SK-N-MC (cell line): ENCODE results near the gene SERTM1.
A peak's percentile ranks its signal among the peaks of the same experiment; 100 is the strongest.

Experiments used
- DNase-seq: peaks from one replicate; pipeline ENCODE4 v3.0.0-alpha.2; 2011; ENCODE audit warnings: low read depth, low spot score
- H3K27ac ChIP-seq: fragments of 200-600 bp; sonication (generic); 2 replicates; pipeline ENCODE4 v1.5.1; 2016; ENCODE audit warnings: mixed run types
- H3K36me3 ChIP-seq: fragments of 200-600 bp; sonication (generic); 2 replicates; pipeline ENCODE4 v1.6.1; 2017; ENCODE audit warnings: antibody characterized with exemption, low read length, mixed read lengths; ENCODE audit not compliant: insufficient read depth
- H3K4me3 ChIP-seq: fragments of 200-600 bp; sonication (generic); 2 replicates; pipeline ENCODE4 v1.5.1; 2016
- H3K9ac ChIP-seq: fragments of 200-600 bp; sonication (generic); 2 replicates; pipeline ENCODE4 v1.8.0; 2017; ENCODE audit warnings: mixed run types, mixed read lengths; ENCODE audit not compliant: insufficient read length
- H3K9me3 ChIP-seq: fragments of 200-600 bp; sonication (generic); 2 replicates; pipeline ENCODE4 v1.6.1; 2017; ENCODE audit warnings: low read depth, mild to moderate bottlenecking, antibody characterized with exemption, low read length, moderate library complexity, mixed read lengths
- EZH2 ChIP-seq: fragments of 200-600 bp; sonication (generic); IDR thresholded peaks from one replicate; pipeline ENCODE4 v1.6.1; 2017; ENCODE audit warnings: antibody characterized with exemption
- FOXP2 ChIP-seq: optimal IDR thresholded peaks from 2 replicates; pipeline ENCODE3; 2011; ENCODE audit warnings: mild to moderate bottlenecking, moderate library complexity; ENCODE audit not compliant: insufficient read depth; ENCODE audit errors: extremely low read length, control extremely low read depth
- POLR2AphosphoS5 ChIP-seq: IDR thresholded peaks from 2 replicates; pipeline ENCODE4 v1.6.1; 2012; ENCODE audit warnings: mild to moderate bottlenecking, low read depth, low read length, borderline replicate concordance

Gene SERTM1

GRCh38 chr13:36737524-36738083 is 63.8 kb downstream of the SERTM1 start:
- no peak for TF ChIP-seq POLR2AphosphoS5
- TF ChIP-seq FOXP2 = no peak
- no peak for TF ChIP-seq EZH2
- Histone ChIP-seq H3K9me3 (no peaks in the 10 kb centered on the region), H3K4me3 (no peak overlapping the region), H3K27ac (0 out of 2 replicates have a peak overlapping the region, but pooled peaks have one; percentile 12), H3K9ac (no peak overlapping the region), H3K36me3 (no peaks in the 10 kb centered on the region)
- no peak for DNase-seq

GRCh38 chr13:36745436-36745835 is 71.6 kb downstream of the SERTM1 start:
- no peak overlapping the region for H3K27ac ChIP-seq
- H3K9me3 ChIP-seq = no peaks in the 10 kb centered on the region
- TF ChIP-seq POLR2AphosphoS5 (no peak), FOXP2 (no peak), EZH2 (no peak)
- H3K9ac ChIP-seq = no peak overlapping the region
- H3K4me3 ChIP-seq = no peak overlapping the region
- no peaks in the 10 kb centered on the region for H3K36me3 ChIP-seq
- no peak for DNase-seq

GRCh38 chr13:36746051-36746450 is 72.2 kb downstream of the SERTM1 start:
- no peak for TF ChIP-seq POLR2AphosphoS5
- no peaks in the 10 kb centered on the region for H3K36me3 ChIP-seq
- no peak for DNase-seq
- no peak overlapping the region for H3K9ac ChIP-seq
- H3K4me3 ChIP-seq = no peak overlapping the region
- H3K9me3 ChIP-seq = no peaks in the 10 kb centered on the region
- H3K27ac ChIP-seq = no peak overlapping the region
